GM06990 (cell line): ENCODE results near the gene OR52B4.
"Not testable (repeated sequence)": the region's sequence is repeated elsewhere in the genome, so short reads cannot be mapped to it uniquely, and the experiment has no call there.

Experiments
- DNase-seq: peaks from one replicate; pipeline ENCODE4 v3.0.0-alpha.2; 2011; ENCODE audit not compliant: insufficient read length; ENCODE audit errors: extremely low read depth
- H3K27me3 ChIP-seq: replicated peaks from 2 replicates; pipeline ENCODE4 v1.6.0; 2011; ENCODE audit warnings: low read length; ENCODE audit not compliant: control insufficient read depth, insufficient read depth
- H3K36me3 ChIP-seq: 2 replicates; pipeline ENCODE4 v1.5.1; 2011; ENCODE audit warnings: low read length; ENCODE audit not compliant: control insufficient read depth, insufficient read depth
- H3K4me3 ChIP-seq: replicated peaks from 2 replicates; pipeline ENCODE4 v1.5.1; 2011; ENCODE audit warnings: low read depth, mild to moderate bottlenecking, control low read depth, low read length
- CTCF ChIP-seq: IDR thresholded peaks from 2 replicates; pipeline ENCODE4 v1.5.1; 2011; ENCODE audit warnings: low read length, control low read depth, mild to moderate bottlenecking, inconsistent platforms; ENCODE audit not compliant: insufficient read depth, poor library complexity, severe bottlenecking

The OR52B4 gene

GRCh38 chr11:4388221-4388620, 20.0 kb upstream of the OR52B4 start:
- DNase-seq, result no peak
- TF ChIP-seq CTCF, result no peak
- Histone ChIP-seq H3K36me3 (peaks cover 35% of the 10 kb centered on the region), H3K27me3 (no peaks in the 10 kb centered on the region), H3K4me3 (no peak overlapping the region)

GRCh38 chr11:4385978-4386740, 18.0 kb upstream of the OR52B4 start:
- peaks cover 36% of the 10 kb centered on the region for H3K36me3 ChIP-seq
- no peak for TF ChIP-seq CTCF

GRCh38 chr11:4381901-4382300, 13.7 kb upstream of the OR52B4 start:
- no peak for DNase-seq
- no peak overlapping the region for H3K4me3 ChIP-seq
- H3K27me3 ChIP-seq, result no peaks in the 10 kb centered on the region
- H3K36me3 ChIP-seq, result peaks cover 14% of the 10 kb centered on the region
- TF ChIP-seq CTCF, result no peak

More at GRCh38 chr11:4385978-4386740, 18.0 kb upstream of the OR52B4 start:
- Histone ChIP-seq H3K4me3 (no peak overlapping the region), H3K27me3 (no peaks in the 10 kb centered on the region)
- DNase-seq, result no peak

- H3K36me3 ChIP-seq, result no peaks in the 10 kb centered on the region
- H3K27me3 ChIP-seq, result no peaks in the 10 kb centered on the region
- DNase-seq, result no peak
- TF ChIP-seq CTCF, result no peak
- no peak overlapping the region for H3K4me3 ChIP-seq
Measured at GRCh38 chr11:4375431-4376140, 7.4 kb upstream of the OR52B4 start.

- Histone ChIP-seq H3K27me3 (no peaks in the 10 kb centered on the region), H3K4me3 (no peak overlapping the region), H3K36me3 (no peaks in the 10 kb centered on the region)
- no peak for DNase-seq
- TF ChIP-seq CTCF, result no peak
Measured at GRCh38 chr11:4370166-4370565, 2.0 kb upstream of the OR52B4 start.

GRCh38 chr11:4348142-4348541, 20.0 kb downstream of the OR52B4 start:
- not testable (repeated sequence) for DNase-seq, H3K4me3 ChIP-seq, H3K27me3 ChIP-seq, H3K36me3 ChIP-seq

- not testable (repeated sequence) for H3K27me3 ChIP-seq, H3K4me3 ChIP-seq, DNase-seq, H3K36me3 ChIP-seq
Measured at GRCh38 chr11:4345366-4345765, 22.8 kb downstream of the OR52B4 start.

- not testable (repeated sequence) for H3K27me3 ChIP-seq, H3K36me3 ChIP-seq, DNase-seq, H3K4me3 ChIP-seq
Measured at GRCh38 chr11:4334356-4334755, 33.8 kb downstream of the OR52B4 start.
